ENCODE measurements around the gene IFRD2. TPM values are rescaled to one million over a fixed set of nuclear protein-coding genes. Genes with fewer than 3 reads are reported as not detected.

IFRD2 gene
- total RNA-seq, 1 donor from 2014 or later: 49.0 TPM

DNA sequence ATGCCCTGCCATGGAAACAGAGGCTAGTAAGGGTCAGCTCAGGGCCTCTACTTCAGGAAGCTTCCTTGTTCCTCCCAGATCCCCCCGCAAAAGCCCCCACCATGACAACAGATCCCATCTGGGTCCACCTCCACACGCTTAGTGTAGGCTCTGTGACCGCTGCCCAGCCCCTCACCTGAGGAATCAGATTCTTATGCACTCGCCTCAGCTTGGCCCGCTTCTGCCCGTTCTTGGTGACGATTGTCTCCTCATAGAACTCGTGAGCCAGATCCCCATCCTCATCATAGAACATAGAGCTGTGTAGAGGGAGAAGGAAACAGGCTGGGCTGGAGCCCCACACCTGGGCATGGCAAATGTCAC is 33.9 kb upstream of the IFRD2 start:
- Mint-ChIP-seq H3K27ac (no peak overlapping the region), H3K36me3 (ENCODE audit: insufficient read depth) (peaks cover 7% of the 10 kb centered on the region), H3K4me3 (ENCODE audit: low read depth) (peak overlapping the region; percentile 85), H3K4me1 (ENCODE audit: low read depth) (peaks cover 16% of the 10 kb centered on the region), H3K9me3 (ENCODE audit: low read depth) (no peaks in the 10 kb centered on the region), H3K27me3 (no peaks in the 10 kb centered on the region)
- no peak for DNase-seq (ENCODE audit: low spot score, unreplicated experiment)
- TF ChIP-seq, protein P1, sequence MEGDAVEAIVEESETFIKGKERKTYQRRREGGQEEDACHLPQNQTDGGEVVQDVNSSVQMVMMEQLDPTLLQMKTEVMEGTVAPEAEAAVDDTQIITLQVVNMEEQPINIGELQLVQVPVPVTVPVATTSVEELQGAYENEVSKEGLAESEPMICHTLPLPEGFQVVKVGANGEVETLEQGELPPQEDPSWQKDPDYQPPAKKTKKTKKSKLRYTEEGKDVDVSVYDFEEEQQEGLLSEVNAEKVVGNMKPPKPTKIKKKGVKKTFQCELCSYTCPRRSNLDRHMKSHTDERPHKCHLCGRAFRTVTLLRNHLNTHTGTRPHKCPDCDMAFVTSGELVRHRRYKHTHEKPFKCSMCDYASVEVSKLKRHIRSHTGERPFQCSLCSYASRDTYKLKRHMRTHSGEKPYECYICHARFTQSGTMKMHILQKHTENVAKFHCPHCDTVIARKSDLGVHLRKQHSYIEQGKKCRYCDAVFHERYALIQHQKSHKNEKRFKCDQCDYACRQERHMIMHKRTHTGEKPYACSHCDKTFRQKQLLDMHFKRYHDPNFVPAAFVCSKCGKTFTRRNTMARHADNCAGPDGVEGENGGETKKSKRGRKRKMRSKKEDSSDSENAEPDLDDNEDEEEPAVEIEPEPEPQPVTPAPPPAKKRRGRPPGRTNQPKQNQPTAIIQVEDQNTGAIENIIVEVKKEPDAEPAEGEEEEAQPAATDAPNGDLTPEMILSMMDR (IDR thresholded peaks at IDR 0.05; ENCODE audit: unreplicated experiment): no peak

DNA sequence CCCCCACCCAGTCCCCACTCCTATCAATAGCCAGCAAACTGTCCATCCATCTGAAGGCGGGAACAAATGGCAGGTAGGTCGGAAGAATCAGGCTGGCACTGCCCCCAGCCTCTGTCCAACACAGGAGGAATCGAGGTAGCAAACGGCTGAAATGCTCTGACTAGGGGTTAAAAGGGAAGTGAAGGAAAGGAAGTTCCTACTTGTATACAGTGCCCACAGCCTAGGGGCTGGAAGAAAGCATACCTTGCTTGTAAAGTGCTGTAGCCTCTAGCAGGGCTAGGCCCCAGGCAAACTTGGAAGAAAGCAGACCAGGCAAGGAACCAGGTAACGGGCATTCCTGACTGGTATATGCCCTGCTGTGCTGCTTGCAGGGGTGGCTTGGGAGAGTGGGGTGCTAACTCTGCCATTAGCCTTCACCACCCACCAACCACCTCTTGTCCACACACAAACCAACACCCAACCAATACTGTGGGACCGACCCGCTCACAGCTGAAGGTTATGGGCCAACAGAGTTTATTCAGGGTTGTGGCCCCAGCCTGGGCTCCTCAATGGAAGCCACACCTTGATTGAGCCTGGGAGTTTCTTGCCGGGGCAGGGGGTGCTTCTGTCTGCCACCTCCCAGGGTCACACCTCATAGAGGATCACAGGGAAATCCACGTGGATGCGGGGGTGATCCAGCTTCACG is 33.4 kb upstream of the IFRD2 start:
- TF ChIP-seq, protein P1 (IDR thresholded peaks at IDR 0.05; ENCODE audit: unreplicated experiment): no peak
- Mint-ChIP-seq H3K27me3 (no peaks in the 10 kb centered on the region), H3K36me3 (ENCODE audit: insufficient read depth) (peaks cover 7% of the 10 kb centered on the region), H3K9me3 (ENCODE audit: low read depth) (no peaks in the 10 kb centered on the region), H3K27ac (no peak overlapping the region), H3K4me1 (ENCODE audit: low read depth) (peaks cover 16% of the 10 kb centered on the region), H3K4me3 (ENCODE audit: low read depth) (no peak overlapping the region)
- no peak for DNase-seq (ENCODE audit: low spot score, unreplicated experiment)

DNA sequence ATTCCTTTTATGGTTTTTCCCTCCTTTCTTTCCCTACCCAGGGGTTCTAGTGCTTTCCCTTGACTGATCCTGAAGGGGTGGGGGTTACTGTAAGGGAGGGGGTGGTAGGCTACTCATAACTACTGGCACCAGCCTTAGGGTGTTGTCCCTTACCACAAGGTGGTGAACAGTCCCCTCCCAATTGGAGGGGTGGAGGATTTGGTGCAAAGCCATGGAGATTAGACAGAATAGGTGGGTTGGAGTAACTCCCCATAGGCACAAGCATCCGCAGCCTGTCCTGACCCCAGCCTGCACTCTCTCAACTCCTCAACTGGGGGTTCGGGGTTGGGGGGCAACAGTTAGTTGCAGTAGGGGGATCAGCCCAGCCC is 32.9 kb upstream of the IFRD2 start:
- H3K36me3 Mint-ChIP-seq (ENCODE audit: insufficient read depth): peaks cover 7% of the 10 kb centered on the region
- H3K27me3 Mint-ChIP-seq: no peaks in the 10 kb centered on the region
- DNase-seq (ENCODE audit: low spot score, unreplicated experiment): no peak
- no peak overlapping the region for H3K4me3 Mint-ChIP-seq (ENCODE audit: low read depth)
- H3K9me3 Mint-ChIP-seq (ENCODE audit: low read depth): no peaks in the 10 kb centered on the region
- peaks cover 18% of the 10 kb centered on the region for H3K4me1 Mint-ChIP-seq (ENCODE audit: low read depth)
- no peak overlapping the region for H3K27ac Mint-ChIP-seq
- TF ChIP-seq, protein P1 (IDR thresholded peaks at IDR 0.05; ENCODE audit: unreplicated experiment): no peak

DNA sequence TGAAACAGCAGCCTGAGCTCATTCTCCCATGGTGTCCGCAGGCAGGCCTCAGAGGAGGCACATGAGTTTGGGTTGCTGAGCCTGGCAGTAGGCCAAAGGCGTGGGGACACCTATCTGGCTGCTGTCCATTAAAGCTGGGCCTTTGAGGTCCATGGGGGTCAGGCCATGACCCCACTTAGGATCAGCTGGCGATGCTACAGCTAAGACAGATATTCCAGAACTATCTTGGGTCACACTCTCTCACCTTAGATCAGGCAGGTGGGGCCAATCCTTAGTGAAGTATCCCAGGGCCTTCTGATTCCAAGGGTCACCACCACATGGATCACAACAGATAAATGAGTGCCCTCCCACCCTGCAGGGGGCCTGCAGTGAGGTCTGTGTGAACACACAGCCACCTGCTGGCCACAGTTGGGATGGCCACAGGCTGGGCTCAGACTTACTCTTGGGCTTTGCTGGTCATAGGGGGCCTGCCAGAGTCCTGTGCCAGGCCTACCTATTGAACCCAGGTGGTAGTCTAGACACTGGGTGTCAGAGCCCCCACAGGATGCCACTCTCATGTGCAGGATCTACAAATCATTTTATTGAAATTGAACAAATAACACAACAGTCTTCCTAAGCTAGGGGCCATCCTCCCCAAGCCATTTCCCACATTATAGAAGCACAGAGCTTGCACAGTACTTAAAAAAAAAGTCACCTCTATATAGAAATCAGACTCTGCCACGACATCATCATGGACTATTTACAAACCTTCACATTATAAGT is 32.3 kb upstream of the IFRD2 start:
- Mint-ChIP-seq H3K27ac (peak overlapping the region; percentile 73), H3K27me3 (no peaks in the 10 kb centered on the region), H3K4me1 (ENCODE audit: low read depth) (peaks cover 24% of the 10 kb centered on the region), H3K9me3 (ENCODE audit: low read depth) (no peaks in the 10 kb centered on the region), H3K36me3 (ENCODE audit: insufficient read depth) (peaks cover 5% of the 10 kb centered on the region), H3K4me3 (ENCODE audit: low read depth) (peak overlapping the region; percentile 2)
- peak; percentile 65 for DNase-seq (ENCODE audit: low spot score, unreplicated experiment)
- TF ChIP-seq, protein P1 (IDR thresholded peaks at IDR 0.05; ENCODE audit: unreplicated experiment): peak; percentile 74

DNA sequence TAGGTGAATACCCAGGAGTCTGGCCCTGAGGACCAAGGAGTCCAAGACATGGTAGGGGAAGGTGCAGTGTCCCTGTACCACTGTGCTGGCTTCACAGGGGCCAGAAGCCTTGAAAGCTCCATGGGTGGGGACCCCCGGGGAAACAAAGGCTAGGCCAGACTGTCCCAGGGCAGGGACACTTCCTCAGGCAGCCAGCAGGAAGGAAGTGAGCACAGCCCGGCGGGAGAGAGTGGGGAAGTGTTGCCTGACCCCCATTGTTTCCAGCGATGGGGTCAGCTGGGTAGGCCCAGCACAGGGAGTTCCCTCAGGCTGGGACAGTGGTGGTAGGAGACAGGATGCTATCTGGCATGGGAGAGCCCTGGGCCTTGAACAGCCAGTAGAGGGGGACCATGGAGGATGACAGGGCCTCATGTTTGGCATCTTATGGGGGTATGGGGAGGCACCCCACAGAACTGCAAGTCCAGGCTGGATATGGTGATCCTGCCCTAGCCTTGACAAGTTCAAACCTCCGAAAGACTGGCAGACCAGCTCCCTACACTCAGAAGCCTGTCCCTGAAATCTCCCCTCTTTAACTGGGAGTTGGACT is 31.5 kb upstream of the IFRD2 start:
- H3K27me3 Mint-ChIP-seq: no peaks in the 10 kb centered on the region
- peak overlapping the region; percentile 37 for H3K27ac Mint-ChIP-seq
- peaks cover 30% of the 10 kb centered on the region for H3K4me1 Mint-ChIP-seq (ENCODE audit: low read depth)
- DNase-seq (ENCODE audit: low spot score, unreplicated experiment): no peak
- no peaks in the 10 kb centered on the region for H3K9me3 Mint-ChIP-seq (ENCODE audit: low read depth)
- TF ChIP-seq, protein P1 (IDR thresholded peaks at IDR 0.05; ENCODE audit: unreplicated experiment): no peak
- H3K4me3 Mint-ChIP-seq (ENCODE audit: low read depth): no peak overlapping the region
- peaks cover 12% of the 10 kb centered on the region for H3K36me3 Mint-ChIP-seq (ENCODE audit: insufficient read depth)

Data from progenitor cell of endocrine pancreas (in vitro differentiated cells).